Fibroblast of the aortic adventitia (primary cell): ENCODE results near the gene CCNT2. TPM values are rescaled to one million over a fixed set of nuclear protein-coding genes. Genes with fewer than 3 reads are reported as not detected.

Experiments used
- DNase-seq: peaks from one replicate; pipeline ENCODE4 v3.0.0-alpha.2; 2010; ENCODE audit warnings: low read depth
- H3K4me3 ChIP-seq: 2 replicates; pipeline ENCODE4 v1.5.1; 2011; ENCODE audit warnings: low read depth, mild to moderate bottlenecking, control low read depth, low read length, moderate library complexity
- total RNA-seq: library from RNA; depleted of rRNA; stranded (reverse); fragments of >200 nt; gene quantifications from 2 replicates; pipeline ENCODE4 v1.2.3, GENCODE V29; 2012; ENCODE audit warnings: low replicate concordance
- TF ChIP-seq, protein P1 (sequence below): IDR thresholded peaks from 2 replicates; pipeline ENCODE4 v1.5.1; 2011; ENCODE audit warnings: mild to moderate bottlenecking, low read length, control low read depth, inconsistent platforms; ENCODE audit not compliant: insufficient read depth

Gene CCNT2
- total RNA-seq = 18.1 and 25.8 TPM in 2 replicates

DNA sequence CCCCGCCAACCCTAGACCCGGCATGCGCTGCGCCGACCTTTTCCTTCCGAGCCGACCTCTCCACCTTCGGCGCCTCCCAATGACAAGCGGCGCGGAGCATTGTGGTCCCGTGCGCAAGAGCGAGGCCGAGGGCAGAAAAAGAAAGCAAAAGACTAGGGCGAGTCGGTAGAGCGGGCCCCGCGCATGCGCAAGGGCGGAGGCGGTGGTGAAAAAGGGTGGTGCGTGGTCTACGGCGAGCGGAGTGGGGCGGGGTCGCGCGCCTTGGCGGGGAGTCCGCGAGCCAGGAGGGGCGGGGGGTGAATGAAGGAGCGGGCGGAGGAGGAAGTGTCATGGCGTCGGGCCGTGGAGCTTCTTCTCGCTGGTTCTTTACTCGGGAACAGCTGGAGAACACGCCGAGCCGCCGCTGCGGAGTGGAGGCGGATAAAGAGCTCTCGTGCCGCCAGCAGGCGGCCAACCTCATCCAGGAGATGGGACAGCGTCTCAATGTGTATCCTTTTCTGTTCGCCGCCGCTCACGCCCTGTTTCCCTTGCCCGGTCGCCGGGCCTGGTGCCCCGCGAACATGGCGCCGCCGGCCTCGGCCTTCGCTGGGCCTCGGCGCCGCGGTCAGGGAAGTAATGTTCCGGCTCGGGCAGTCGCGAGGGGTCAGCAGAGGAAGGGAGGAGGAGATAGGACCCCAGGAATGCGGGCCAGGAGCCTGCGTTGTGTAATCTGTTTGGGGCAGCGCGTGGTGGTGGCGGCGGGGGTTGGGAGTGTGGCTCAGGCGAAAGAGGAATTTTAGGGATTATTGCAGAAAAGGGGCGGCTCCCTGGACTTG is at the start of gene CCNT2:
CCNT2 (plus strand) TSS at position 297 of the 815 bp plus-strand sequence; CDS start at position 330, 33 bp downstream.
- TF ChIP-seq, protein P1, sequence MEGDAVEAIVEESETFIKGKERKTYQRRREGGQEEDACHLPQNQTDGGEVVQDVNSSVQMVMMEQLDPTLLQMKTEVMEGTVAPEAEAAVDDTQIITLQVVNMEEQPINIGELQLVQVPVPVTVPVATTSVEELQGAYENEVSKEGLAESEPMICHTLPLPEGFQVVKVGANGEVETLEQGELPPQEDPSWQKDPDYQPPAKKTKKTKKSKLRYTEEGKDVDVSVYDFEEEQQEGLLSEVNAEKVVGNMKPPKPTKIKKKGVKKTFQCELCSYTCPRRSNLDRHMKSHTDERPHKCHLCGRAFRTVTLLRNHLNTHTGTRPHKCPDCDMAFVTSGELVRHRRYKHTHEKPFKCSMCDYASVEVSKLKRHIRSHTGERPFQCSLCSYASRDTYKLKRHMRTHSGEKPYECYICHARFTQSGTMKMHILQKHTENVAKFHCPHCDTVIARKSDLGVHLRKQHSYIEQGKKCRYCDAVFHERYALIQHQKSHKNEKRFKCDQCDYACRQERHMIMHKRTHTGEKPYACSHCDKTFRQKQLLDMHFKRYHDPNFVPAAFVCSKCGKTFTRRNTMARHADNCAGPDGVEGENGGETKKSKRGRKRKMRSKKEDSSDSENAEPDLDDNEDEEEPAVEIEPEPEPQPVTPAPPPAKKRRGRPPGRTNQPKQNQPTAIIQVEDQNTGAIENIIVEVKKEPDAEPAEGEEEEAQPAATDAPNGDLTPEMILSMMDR = no peak
- DNase-seq = peak; percentile 99
- H3K4me3 ChIP-seq = peak within 1 kb of the TSS; percentile 91

DNA sequence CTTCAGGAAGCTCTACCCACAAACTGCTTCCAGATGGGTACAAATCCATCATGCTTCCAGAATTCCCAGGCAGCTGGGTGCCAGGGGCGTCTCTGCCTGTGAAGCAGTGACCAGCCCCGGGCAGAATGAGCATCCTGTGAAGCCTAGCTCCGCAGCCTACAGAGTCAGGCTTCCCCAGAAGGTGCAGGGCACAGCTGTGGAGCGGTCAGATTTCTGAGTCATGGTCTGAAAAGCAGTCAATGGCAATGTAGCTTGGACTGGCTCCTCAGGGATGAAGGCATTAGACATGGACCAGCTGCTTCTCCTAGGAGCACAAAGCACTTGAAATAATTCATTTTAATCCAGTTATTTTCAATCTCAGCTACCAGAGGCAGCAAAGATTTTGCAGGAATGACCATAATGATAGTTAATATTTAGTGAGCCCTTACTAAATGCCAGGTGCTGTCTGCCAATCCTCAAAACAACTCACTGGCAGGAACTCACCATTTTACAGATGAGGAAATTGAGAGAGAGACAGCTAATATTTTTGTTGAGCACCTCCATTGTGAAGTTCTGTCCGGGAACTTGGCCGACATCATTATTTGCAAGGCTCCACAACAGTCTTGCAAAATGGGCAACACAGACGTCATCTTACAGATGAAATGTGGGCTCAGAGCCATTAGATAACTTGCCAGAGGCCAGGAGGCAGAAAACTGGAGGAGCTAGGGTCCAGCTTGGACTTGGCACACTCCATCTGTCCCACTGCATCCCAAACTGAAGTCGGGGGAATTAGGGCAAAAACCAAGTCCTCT is 48.5 kb upstream of the CCNT2 start:
- no peak overlapping the region for H3K4me3 ChIP-seq
- peak; percentile 45 for DNase-seq

DNA sequence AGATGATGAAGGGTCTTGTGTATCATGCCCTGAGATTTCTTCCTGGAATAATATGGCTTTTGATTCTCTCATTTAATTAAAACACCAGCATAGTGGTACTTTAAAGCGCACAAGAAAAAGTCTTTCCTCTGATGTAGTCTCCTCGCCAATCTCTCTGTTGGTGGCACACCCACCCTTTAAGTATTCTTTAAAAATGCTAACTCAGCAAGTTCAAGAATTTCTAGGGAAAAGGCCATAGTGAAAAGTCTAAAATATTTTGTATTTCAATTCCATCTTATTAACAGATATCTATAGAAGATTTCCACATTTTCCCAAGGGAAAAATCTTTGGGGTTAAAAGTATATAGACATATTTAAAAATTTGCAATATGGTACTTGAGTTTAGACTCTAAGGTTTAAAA is 45.5 kb upstream of the CCNT2 start:
- TF ChIP-seq, protein P1 = no peak
- no peak for DNase-seq
- no peak overlapping the region for H3K4me3 ChIP-seq

More for the DNA sequence above, 48.5 kb upstream of the CCNT2 start:
- TF ChIP-seq, protein P1 = no peak

DNA sequence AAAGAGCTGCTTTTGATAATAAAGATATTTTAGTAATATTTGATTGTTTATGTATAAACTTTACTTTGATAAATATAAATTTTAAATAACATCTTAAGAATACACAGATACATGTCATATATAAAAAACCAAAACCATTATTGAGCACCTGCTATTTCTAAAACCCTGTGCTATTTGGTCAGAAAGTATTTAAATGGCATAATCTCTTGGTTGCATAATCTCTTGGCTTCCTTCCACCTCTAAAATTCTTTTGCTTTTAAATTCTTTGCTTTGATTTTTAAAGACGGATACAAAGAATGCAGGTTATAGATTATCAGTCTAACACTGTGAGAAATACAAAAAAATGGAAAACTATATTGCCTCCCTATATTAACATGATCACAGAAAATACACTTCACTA is 43.3 kb upstream of the CCNT2 start:
- TF ChIP-seq, protein P1 = no peak
- peak; percentile 46 for DNase-seq
- no peak overlapping the region for H3K4me3 ChIP-seq

DNA sequence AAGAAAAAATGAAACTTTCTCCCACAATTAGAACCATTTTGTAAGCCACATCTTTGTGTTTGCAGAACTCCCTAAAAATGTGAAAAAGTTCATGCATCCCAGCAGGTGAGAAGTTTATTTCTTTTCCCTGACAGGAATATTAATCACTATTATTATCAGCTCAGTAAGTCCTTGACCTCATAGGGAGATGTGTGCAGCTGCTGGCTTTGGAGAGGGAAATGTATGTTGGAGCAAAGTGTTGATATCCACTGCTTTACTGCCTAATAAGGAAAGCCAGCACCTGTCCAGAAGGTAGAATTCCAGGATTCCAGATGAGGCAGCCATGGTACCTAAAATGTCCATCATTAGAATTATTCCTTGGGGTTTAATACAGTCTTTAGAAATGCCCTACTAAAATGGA is 35.8 kb upstream of the CCNT2 start:
- DNase-seq = no peak
- no peak overlapping the region for H3K4me3 ChIP-seq
- TF ChIP-seq, protein P1 = no peak

DNA sequence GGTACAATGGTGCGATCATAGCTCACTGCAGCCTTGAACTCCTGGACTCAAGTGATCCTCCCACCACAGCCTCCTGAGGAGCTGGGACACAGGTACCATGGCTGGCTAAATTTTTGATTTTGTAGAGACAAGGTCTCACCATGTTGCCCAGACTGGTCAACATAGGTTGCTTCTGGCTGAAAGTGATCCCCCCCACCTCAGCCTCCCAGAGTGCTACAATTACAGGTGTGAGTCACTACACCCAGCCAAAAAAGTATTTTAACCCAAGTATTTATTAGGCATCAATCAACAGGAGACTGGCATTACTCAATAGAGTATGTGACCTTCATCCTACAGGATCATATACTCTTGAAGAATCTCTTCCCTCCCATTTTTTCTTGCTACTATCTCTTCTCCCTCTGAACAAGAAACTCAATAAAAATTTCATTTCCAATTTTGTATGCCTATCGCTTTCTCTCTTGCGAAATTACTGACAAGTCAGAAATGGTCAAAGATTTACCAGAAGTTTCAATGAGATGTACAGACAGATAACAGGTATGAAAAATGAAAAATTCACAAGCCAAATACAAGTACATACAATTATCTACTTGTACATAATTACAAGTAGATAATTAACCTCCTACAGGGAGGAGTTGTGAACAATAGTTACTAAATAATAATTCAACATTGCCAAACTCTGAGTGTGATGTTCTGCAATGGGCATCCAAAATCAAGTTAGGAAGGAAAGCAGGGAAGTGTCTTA is 34.9 kb upstream of the CCNT2 start:
- no peak overlapping the region for H3K4me3 ChIP-seq
- DNase-seq = no peak
- TF ChIP-seq, protein P1 = no peak
